OCI-LY3 (cell line): ENCODE data around the gene RGS9.

Source experiments
- H2AFZ ChIP-seq: fragments of 200-600, 300-600 bp; shearing (Covaris generic); 2 replicates; pipeline ENCODE4 v1.6.0; 2014; ENCODE audit warnings: antibody characterized with exemption, low read depth, low read length
- H3K27ac ChIP-seq: fragments of 200-600, 300-600 bp; sonication (generic); 2 replicates; pipeline ENCODE4 v1.5.1; 2014; ENCODE audit warnings: mild to moderate bottlenecking, low read length, moderate library complexity, mixed read lengths
- H3K27me3 ChIP-seq: fragments of 200-600, 300-600 bp; sonication (generic); 2 replicates; pipeline ENCODE4 v1.6.1; 2014; ENCODE audit warnings: low read depth, low read length, mixed read lengths
- H3K36me3 ChIP-seq: fragments of 200-600, 300-600 bp; sonication (generic); replicated peaks from 2 replicates; pipeline ENCODE3; 2014; ENCODE audit warnings: low read depth, low read length, mixed read lengths
- H3K4me1 ChIP-seq: fragments of 300-600, 200-600 bp; sonication (generic); 2 replicates; pipeline ENCODE4 v1.6.1; 2014; ENCODE audit warnings: low read length, mixed read lengths
- H3K4me2 ChIP-seq: fragments of 200-600, 300-600 bp; sonication (generic); 2 replicates; pipeline ENCODE4 v1.6.1; 2014; ENCODE audit warnings: low read length, mixed read lengths
- H3K4me3 ChIP-seq: fragments of 300-600, 200-600 bp; sonication (generic); 2 replicates; pipeline ENCODE4 v1.5.1; 2014; ENCODE audit warnings: antibody characterized with exemption, mild to moderate bottlenecking, low read length, moderate library complexity
- H3K79me2 ChIP-seq: fragments of 300-600, 200-600 bp; shearing (Covaris generic); 2 replicates; pipeline ENCODE4 v1.6.1; 2014; ENCODE audit warnings: mild to moderate bottlenecking, low read length, mixed read lengths
- H3K9ac ChIP-seq: fragments of 300-600, 200-600 bp; shearing (Covaris generic); 2 replicates; pipeline ENCODE4 v1.6.0; 2014; ENCODE audit warnings: mild to moderate bottlenecking, low read length, moderate library complexity
- H3K9me3 ChIP-seq: fragments of 200-600, 300-600 bp; shearing (Covaris generic); 2 replicates; pipeline ENCODE4 v1.6.1; 2014; ENCODE audit warnings: low read length, mixed read lengths; ENCODE audit not compliant: insufficient read depth
- H4K20me1 ChIP-seq: fragments of 200-600, 300-600 bp; sonication (generic); 2 replicates; pipeline ENCODE4 v1.6.1; 2016; ENCODE audit warnings: low read length, mixed read lengths; ENCODE audit not compliant: insufficient read depth
- CTCF ChIP-seq: fragments of 200-600, 300-600 bp; sonication (generic); IDR thresholded peaks from 2 replicates; pipeline ENCODE4 v1.5.1; 2014; ENCODE audit warnings: antibody characterized with exemption, low read length, low read depth
- EZH2phosphoT487 ChIP-seq: fragments of 200-600 bp; shearing (Covaris generic); IDR thresholded peaks from 2 replicates; pipeline ENCODE4 v1.6.1; 2018; ENCODE audit warnings: antibody characterized with exemption, mixed run types, low read depth

The RGS9 gene

DNA sequence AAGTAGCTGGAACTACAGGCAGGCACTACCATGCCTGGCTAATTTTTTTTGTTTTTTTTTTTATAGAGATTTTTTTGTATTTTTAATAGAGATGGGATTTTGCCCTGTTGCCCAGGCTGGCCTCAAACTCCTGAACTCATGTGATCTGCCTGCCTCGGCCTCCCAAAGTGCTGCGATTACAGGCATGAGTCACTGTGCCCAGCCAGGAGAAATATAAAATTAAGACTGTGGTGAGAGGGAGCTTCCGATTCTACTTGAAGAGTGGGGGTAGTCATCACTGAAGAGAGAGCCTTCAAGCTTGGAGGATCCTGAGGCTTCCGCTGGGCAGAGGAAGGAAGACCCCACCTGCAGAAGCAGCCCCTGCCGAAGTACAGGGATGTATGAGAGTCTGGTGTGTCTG, 34.4 kb upstream of the RGS9 start:
- no peak overlapping the region for H3K27ac ChIP-seq
- no peak overlapping the region for H3K4me2 ChIP-seq
- H3K27me3 ChIP-seq: 0 out of 2 replicates have a peak, but pooled peaks cover 2% of the 10 kb centered on the region
- H3K4me3 ChIP-seq: no peak overlapping the region
- no peak overlapping the region for H3K9ac ChIP-seq
- no peaks in the 10 kb centered on the region for H4K20me1 ChIP-seq
- H3K9me3 ChIP-seq: no peaks in the 10 kb centered on the region
- H2AFZ ChIP-seq: no peak overlapping the region
- peaks cover 14% of the 10 kb centered on the region for H3K4me1 ChIP-seq
- no peaks in the 10 kb centered on the region for H3K36me3 ChIP-seq
- no peaks in the 10 kb centered on the region for H3K79me2 ChIP-seq
- TF ChIP-seq EZH2phosphoT487: no peak
- TF ChIP-seq CTCF: no peak

GRCh38 chr17:65103431-65103830, 33.7 kb upstream of the RGS9 start:
- H3K9ac ChIP-seq: no peak overlapping the region
- H3K4me2 ChIP-seq: no peak overlapping the region

DNA sequence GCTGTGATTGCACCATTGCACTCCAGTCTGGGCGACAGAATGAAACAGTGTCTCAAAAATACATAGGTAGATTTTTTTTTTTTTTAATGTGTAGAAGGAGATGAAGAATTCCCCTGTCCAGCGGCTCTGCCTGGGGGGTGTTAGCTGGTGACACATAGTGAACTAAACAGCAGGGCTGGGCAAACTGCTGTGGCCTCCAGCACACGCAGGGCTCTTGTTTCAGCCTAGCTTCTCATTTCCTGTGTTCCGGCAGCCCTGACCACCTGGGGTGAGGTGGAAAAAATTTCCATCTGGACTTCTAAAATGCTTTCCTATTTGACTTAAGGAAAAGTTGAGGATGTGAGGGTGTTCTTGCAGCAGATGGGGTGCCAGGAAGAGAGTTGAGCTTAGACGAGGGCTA, 33.3 kb upstream of the RGS9 start:
- Histone ChIP-seq H3K36me3 (no peaks in the 10 kb centered on the region), H3K27ac (no peak overlapping the region), H3K9me3 (no peaks in the 10 kb centered on the region), H3K79me2 (no peaks in the 10 kb centered on the region), H2AFZ (no peak overlapping the region), H4K20me1 (no peaks in the 10 kb centered on the region), H3K4me2 (no peak overlapping the region), H3K4me3 (no peak overlapping the region), H3K27me3 (0 out of 2 replicates have a peak, but pooled peaks cover 2% of the 10 kb centered on the region), H3K9ac (no peak overlapping the region), H3K4me1 (peaks cover 14% of the 10 kb centered on the region)
- TF ChIP-seq CTCF (no peak), EZH2phosphoT487 (no peak)

More at GRCh38 chr17:65103431-65103830, 33.7 kb upstream of the RGS9 start:
- 0 out of 2 replicates have a peak, but pooled peaks cover 2% of the 10 kb centered on the region for H3K27me3 ChIP-seq
- peaks cover 14% of the 10 kb centered on the region for H3K4me1 ChIP-seq
- H3K79me2 ChIP-seq: no peaks in the 10 kb centered on the region
- no peak overlapping the region for H3K27ac ChIP-seq
- H3K9me3 ChIP-seq: no peaks in the 10 kb centered on the region
- no peak for TF ChIP-seq CTCF
- no peak for TF ChIP-seq EZH2phosphoT487
- no peak overlapping the region for H3K4me3 ChIP-seq
- H4K20me1 ChIP-seq: no peaks in the 10 kb centered on the region
- H3K36me3 ChIP-seq: no peaks in the 10 kb centered on the region
- H2AFZ ChIP-seq: no peak overlapping the region

GRCh38 chr17:65104541-65104940, 32.6 kb upstream of the RGS9 start:
- Histone ChIP-seq H3K9ac (no peak overlapping the region), H3K4me1 (peaks cover 8% of the 10 kb centered on the region)

More at GRCh38 chr17:65104541-65104940, 32.6 kb upstream of the RGS9 start:
- Histone ChIP-seq H3K79me2 (no peaks in the 10 kb centered on the region), H3K9me3 (no peaks in the 10 kb centered on the region), H3K4me3 (no peak overlapping the region), H3K27ac (no peak overlapping the region), H4K20me1 (no peaks in the 10 kb centered on the region), H3K27me3 (0 out of 2 replicates have a peak, but pooled peaks cover 2% of the 10 kb centered on the region), H3K36me3 (no peaks in the 10 kb centered on the region), H3K4me2 (no peak overlapping the region), H2AFZ (no peak overlapping the region)
- TF ChIP-seq EZH2phosphoT487 (no peak), CTCF (no peak)
